ENCODE results near the gene SCG3.

The SCG3 gene

GRCh38 chr15:51731549-51732267 is 50.4 kb downstream of the SCG3 start:
- no peak for DNase-seq

- no peak for DNase-seq
These were observed 51.3 kb downstream of the SCG3 start for GRCh38 chr15:51732646-51733045.

GRCh38 chr15:51735228-51736010 is 54.1 kb downstream of the SCG3 start:
- DNase-seq, result no peak

DNA sequence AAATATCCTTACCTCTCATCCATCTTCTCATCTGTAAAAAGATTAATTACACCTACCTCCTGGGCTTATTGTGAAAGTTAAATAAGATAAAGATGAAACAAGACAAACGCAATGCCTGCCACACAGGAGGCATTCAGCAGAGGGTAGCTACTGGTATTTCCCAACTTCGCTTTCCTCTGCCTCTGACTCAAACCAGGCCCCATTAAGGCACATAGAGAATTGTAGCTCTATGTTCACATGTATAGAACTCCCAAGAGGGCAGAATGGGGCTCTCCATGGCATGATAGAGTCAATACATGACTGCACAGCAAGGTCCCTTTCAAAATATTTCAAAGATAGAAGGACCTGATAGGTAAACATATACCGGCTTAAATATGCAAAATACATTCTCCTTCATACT is 54.8 kb downstream of the SCG3 start:
- DNase-seq, result no peak

DNA sequence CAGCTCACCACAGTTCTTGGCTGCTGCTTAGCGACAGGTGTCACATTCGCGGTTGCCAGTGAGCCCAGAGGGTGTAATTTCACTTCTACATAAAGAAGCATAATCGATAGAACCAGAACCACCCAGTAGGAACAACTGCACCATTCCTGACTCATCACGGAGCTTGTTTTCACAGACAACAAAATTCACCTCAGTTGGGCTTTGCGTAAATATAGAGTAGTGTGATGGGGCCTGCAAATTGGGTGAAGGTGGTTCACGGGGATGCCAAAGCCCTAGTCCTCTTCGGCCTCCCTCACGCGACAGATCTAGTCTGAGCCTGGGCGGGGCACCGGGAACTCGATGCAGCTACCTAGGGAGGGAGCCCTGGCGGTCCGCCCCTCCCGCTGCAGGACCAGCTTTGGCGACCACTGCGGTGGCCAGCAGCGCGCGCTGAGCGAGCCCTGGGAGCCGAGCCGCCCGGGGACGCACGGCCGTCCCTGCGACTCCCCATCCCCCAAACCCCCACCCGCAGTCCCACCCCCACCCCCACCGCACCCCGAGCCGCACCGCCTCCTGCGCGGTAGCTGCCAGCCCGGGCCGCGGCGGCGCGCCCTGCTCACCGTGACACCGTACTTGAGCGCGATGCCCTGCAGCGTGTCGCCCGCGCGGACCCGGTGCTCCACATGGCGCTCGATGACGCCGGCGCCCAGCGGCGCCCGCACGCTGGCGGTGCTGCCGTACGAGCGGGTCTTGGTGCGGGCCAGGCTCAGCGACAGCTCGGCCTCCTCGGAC is 55.6 kb downstream of the SCG3 start:
- DNase-seq, result peak; percentile 81

DNA sequence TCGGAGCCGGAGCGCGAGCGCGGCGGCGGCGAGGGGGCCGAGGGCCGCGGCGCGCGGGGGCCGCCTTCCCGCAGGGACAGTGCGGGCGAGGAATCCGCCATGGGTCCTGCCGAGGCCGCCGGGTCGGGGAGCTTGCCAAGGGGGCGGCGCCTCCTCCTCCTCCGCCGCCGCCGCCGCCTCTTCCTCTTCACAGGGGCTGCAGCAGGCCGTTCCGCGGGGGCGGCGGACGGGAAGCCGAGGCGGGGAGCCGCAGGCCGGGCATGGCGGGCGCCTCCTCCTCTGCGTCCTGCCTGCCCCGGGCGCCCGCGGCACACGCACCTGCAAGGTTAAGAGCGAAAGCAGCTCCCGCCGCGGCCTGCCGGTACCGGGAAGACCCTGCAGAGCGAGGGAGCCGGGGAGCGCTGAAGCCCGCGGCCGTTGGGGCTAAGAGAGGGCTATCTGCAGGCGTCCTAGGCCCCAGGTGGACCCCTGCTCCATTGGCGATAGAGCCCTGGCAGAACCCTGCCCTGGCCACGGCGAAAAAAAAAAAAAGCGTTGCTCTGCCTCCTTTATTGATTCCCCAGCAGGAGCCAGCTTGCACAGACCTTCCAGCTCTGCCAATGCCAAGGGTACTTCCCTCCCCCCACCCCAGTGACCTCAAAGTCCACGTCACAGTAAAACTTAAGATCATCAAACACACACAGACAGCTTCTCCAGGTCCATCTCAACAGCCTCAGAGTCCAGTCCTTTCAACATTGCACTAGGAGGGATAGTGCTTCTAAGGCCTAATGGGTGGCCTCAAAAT is 56.4 kb downstream of the SCG3 start, which contains the start of gene LYSMD2:
LYSMD2 (minus strand) TSS at position 134 of the 784 bp plus-strand sequence; CDS start at position 101, 33 bp downstream.
- DNase-seq, result peak; percentile 56

GRCh38 chr15:51738553-51738952 is 57.2 kb downstream of the SCG3 start:
- no peak for DNase-seq

DNA sequence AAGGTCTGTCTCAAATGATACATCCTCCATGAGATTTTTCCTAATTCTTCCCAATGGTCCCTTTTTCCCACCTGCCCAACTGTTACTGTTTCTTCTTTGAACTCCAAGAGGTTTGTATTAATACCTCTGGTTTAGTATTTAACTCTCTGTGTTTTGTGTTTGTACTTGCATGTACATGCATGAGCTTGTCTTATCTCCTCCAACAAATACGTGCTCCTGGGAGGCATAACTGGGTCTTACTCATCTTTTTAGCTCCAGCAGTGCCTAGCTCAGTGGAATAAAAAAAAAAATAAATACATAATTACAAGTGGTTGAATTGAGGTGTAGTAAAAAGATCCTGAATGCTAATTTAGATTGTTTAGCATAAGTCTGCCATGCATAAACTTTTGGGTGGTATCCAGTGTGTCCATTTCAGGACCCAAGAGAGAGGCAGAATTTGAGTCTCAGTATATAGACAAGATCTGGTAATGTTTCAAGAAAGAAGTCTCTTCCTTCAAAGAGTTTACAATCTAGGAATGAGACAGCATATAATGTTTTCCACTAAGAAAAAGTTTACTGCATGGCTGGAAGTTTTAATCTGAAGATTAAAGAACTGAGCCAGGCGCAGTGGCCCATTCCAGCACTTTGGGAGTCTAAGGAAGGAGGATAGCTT is 57.9 kb downstream of the SCG3 start:
- DNase-seq, result no peak

GRCh38 chr15:51749307-51749706 is 68.0 kb downstream of the SCG3 start:
- DNase-seq, result no peak

DNA sequence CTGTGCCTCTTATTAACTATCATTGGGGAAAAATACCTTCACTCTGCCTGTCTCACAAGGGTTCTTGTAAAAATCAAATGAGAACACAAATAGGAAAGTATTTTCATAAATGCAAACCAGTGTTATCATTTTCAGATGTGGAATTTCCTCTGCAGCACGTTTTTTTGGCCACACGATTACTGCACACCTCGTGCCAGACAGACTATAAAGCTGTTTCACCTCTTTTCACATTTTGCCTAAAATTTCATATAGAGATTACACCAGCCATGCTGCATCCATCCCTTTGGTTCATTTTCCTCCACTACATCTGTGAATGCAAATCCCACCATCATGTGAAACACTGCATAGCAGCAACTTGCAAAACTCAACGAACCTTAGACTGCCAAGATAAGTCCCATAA is 68.9 kb downstream of the SCG3 start:
- DNase-seq, result no peak

DNA sequence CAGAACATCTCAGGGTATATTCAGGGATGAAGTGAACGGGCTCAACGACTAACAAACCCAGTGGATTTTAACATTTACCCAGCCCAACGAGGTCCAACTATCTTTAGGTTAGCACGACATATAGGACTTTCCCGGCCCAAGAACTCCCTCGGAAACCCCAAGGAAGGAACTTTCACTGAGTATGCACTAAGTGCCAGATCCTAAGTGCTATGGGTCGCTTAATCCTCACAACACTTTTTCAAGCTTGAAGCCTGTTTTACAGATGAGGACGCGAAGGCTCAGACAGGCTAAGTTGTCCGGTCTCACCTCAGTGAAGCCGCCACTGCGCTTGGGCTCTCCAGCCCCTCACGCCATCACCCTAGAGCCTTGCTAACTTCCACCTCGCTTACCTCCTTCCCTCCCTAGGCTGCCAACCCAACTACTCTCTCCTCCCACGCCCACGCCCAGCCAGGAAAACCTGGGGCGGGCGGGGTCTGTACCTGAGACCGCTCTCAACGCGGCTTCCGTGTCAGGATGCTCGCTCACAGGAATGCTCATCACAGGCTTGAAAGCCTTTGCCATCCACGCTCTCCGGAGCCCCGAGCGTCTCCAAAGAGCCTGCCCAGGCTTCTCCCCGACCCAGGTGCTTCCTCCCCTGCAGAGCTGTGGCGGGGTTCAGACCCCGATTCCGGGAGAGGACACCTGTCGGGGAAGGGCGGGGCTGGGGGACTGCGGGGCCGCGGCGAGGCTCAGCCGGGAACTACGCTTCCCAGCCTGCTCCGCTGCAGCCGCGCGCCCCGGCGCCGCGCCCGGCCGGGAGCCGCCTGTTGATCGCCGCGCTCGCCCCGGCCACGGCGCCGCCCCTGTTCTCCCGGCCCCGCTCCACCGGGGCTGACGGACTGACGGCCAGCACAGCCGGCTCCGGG is 69.7 kb downstream of the SCG3 start, which contains the start of gene TMOD2:
TMOD2 (plus strand) TSS at position 806 of the 905 bp plus-strand sequence. CDS start 14,845 bp downstream, outside the sequence.
- peak; percentile 14 for DNase-seq

GRCh38 chr15:51751697-51752683 is 70.7 kb downstream of the SCG3 start:
- peak; percentile 33 for DNase-seq

DNA sequence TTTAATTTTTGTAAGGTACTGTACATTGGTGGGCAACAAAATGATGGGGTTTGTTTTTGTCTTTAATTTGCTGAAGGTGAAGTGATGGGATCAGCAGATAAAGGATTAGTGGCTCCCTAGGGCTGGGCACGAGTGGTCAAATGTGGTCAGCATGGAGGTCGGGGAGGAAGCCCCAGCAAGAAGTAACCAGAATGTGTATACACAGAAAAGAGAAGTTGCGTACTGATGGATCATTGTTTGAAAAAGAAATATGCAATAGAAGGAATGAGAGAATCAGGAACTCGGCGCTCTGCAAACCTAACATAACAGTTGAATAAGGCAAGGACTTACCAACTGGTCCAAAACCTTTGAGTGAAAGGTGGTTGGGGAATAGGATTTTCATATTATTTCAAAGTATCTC is 71.6 kb downstream of the SCG3 start:
- no peak for DNase-seq

DNA sequence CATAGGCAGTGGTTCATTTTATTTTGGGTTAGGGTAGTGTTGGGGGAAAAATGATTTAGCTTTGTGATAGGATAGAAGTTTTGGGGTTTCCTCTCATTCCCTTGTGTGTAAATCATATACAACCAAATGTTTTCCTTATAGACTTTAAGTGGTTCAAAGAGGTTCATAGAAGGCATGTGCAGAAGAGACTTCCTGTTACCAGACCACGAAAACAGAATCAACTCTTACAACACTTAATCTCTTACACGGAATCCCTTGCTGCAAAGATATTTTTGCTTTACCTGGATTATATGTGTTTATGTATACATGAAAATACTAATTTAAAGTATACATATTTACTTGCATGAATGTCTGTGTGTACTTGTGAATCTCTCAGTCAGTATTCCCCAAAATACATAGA is 73.0 kb downstream of the SCG3 start:
- no peak for DNase-seq

- DNase-seq, result no peak
These were observed 74.5 kb downstream of the SCG3 start for GRCh38 chr15:51755790-51756189.

DNA sequence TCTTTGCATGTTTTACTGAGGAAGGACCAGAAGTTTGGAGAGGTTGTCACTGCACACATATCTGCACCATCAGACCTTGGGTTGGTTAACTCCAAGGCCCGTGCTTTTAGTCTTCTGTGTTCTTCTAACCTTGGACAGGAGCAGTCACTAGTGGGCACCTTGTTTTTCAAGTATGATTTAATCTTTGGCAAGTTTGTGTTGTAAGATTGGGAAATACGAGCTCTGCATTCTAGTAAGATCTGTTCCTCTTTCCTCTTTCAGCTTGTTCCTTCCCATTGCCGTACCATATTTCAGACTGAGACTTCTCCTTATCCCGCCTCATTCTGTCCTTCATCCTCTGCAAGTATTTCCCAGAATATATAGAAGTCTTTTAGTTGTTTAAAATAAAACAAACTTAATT is 75.2 kb downstream of the SCG3 start:
- DNase-seq, result no peak

GRCh38 chr15:51757450-51757849 is 76.1 kb downstream of the SCG3 start:
- no peak for DNase-seq

- DNase-seq, result peak; percentile 25
These were observed 77.3 kb downstream of the SCG3 start for GRCh38 chr15:51758645-51759044.

GRCh38 chr15:51759557-51760070 is 78.3 kb downstream of the SCG3 start:
- DNase-seq, result peak; percentile 18
